Fibroblast of skin of scalp (primary cell): ENCODE data around the gene SLC29A1.

Source experiments
- DNase-seq: peaks from one replicate; pipeline ENCODE4 v3.0.0-alpha.2; 2013

Gene SLC29A1

GRCh38 chr6:44269921-44270525, 46.6 kb downstream of the SLC29A1 start, which contains the start of gene TMEM151B:
TSS of gene TMEM151B (plus strand) at chr6:44270450. CDS start at chr6:44270743, 293 bp downstream.
- no peak for DNase-seq

GRCh38 chr6:44270526-44271405, 47.4 kb downstream of the SLC29A1 start:
- DNase-seq: no peak

GRCh38 chr6:44271406-44271723, 48.0 kb downstream of the SLC29A1 start:
- DNase-seq: no peak

GRCh38 chr6:44271914-44272313, 48.5 kb downstream of the SLC29A1 start:
- no peak for DNase-seq

GRCh38 chr6:44272529-44272928, 49.1 kb downstream of the SLC29A1 start:
- DNase-seq: no peak

- no peak for DNase-seq
Observed at GRCh38 chr6:44272999-44273566, 49.7 kb downstream of the SLC29A1 start.

GRCh38 chr6:44273617-44274016, 50.2 kb downstream of the SLC29A1 start:
- no peak for DNase-seq

- no peak for DNase-seq
Observed at GRCh38 chr6:44275271-44275748, 51.9 kb downstream of the SLC29A1 start.

- no peak for DNase-seq
Observed at GRCh38 chr6:44275749-44276648, 52.6 kb downstream of the SLC29A1 start.

- DNase-seq: no peak
Observed at GRCh38 chr6:44276667-44277640, 53.6 kb downstream of the SLC29A1 start.

GRCh38 chr6:44277763-44278162, 54.4 kb downstream of the SLC29A1 start:
- DNase-seq: no peak

GRCh38 chr6:44278315-44278714, 54.9 kb downstream of the SLC29A1 start:
- no peak for DNase-seq

GRCh38 chr6:44278774-44279697, 55.6 kb downstream of the SLC29A1 start:
- DNase-seq: peak; percentile 14
